SK-N-SH treated with all-trans-retinoic acid at 6 μM for 48 hours (cell line): ENCODE results near the gene GPX5.

Experiments
- ATAC-seq: fragments of 200-7000 bp; cut with Tn5 transposase; 3 replicates; pipeline ENCODE4 v1.9.1; 2020; ENCODE audit warnings: mild to moderate bottlenecking, moderate library complexity
- ARNTL ChIP-seq: fragments of 450-650 bp; formaldehyde crosslinking; IDR thresholded peaks from 2 replicates; pipeline ENCODE4 v1.5.0; 2020; ENCODE audit warnings: low read depth, mild to moderate bottlenecking, moderate library complexity, borderline replicate concordance
- BACH2 ChIP-seq: fragments of 250-450 bp; sonication (Bioruptor Pico); IDR thresholded peaks from 2 replicates; pipeline ENCODE4 v1.9.0; 2021; ENCODE audit warnings: mild to moderate bottlenecking, borderline replicate concordance
- ESRRG ChIP-seq: fragments of 250-450 bp; sonication (Bioruptor Pico); IDR thresholded peaks from 2 replicates; pipeline ENCODE4 v1.6.1; 2021; ENCODE audit warnings: mild to moderate bottlenecking
- GLIS3 ChIP-seq: fragments of 250-450 bp; sonication (Bioruptor Pico); IDR thresholded peaks from 2 replicates; pipeline ENCODE4 v1.5.0; 2020; ENCODE audit warnings: mild to moderate bottlenecking, moderate library complexity
- ISL1 ChIP-seq: fragments of 250-450 bp; sonication (Bioruptor Pico); IDR thresholded peaks from 2 replicates; pipeline ENCODE4 v2.1.2; 2022; ENCODE audit warnings: mild to moderate bottlenecking, moderate library complexity
- OSR1 ChIP-seq: fragments of 250-450 bp; sonication (Bioruptor Pico); IDR thresholded peaks from 2 replicates; pipeline ENCODE4 v1.8.0; 2022; ENCODE audit warnings: moderate library complexity, mild to moderate bottlenecking, inconsistent platforms
- PPARA ChIP-seq: fragments of 250-450 bp; sonication (Bioruptor Pico); IDR thresholded peaks from 2 replicates; pipeline ENCODE4 v1.5.0; 2020; ENCODE audit warnings: mild to moderate bottlenecking, borderline replicate concordance
- RARB ChIP-seq: fragments of 250-450 bp; sonication (Bioruptor Pico); IDR thresholded peaks from 2 replicates; pipeline ENCODE4 v1.8.0; 2021; ENCODE audit warnings: mild to moderate bottlenecking, moderate library complexity
- SNAI2 ChIP-seq: fragments of 250-450 bp; sonication (Bioruptor Pico); IDR thresholded peaks from 2 replicates; pipeline ENCODE4 v1.5.0; 2020; ENCODE audit warnings: mild to moderate bottlenecking, moderate library complexity
- TCF4 ChIP-seq: fragments of 250-450 bp; sonication (Bioruptor Pico); IDR thresholded peaks from 2 replicates; pipeline ENCODE4 v1.8.0; 2021; ENCODE audit warnings: mild to moderate bottlenecking, moderate library complexity, borderline replicate concordance
- TOX ChIP-seq: fragments of 250-450 bp; sonication (Bioruptor Pico); IDR thresholded peaks from 2 replicates; pipeline ENCODE4 v1.8.0; 2021; ENCODE audit warnings: mild to moderate bottlenecking, moderate library complexity, borderline replicate concordance
- ZC3H10 ChIP-seq: fragments of 250-450 bp; sonication (Bioruptor Pico); IDR thresholded peaks from 2 replicates; pipeline ENCODE4 v1.5.1; 2021; ENCODE audit warnings: mild to moderate bottlenecking, moderate library complexity
- ZFP3 ChIP-seq: fragments of 250-450 bp; sonication (Bioruptor Pico); IDR thresholded peaks from 2 replicates; pipeline ENCODE4 v1.5.0; 2020; ENCODE audit warnings: mild to moderate bottlenecking, moderate library complexity
- ZNF565 ChIP-seq: fragments of 450-650 bp; formaldehyde crosslinking; conservative IDR thresholded peaks from 2 replicates; pipeline ENCODE4 v1.5.0; 2020; ENCODE audit warnings: low read depth, mild to moderate bottlenecking, moderate library complexity
- ZNF70 ChIP-seq: fragments of 450-650 bp; formaldehyde crosslinking; IDR thresholded peaks from 2 replicates; pipeline ENCODE4 v1.5.0; 2020; ENCODE audit warnings: mild to moderate bottlenecking, moderate library complexity
- TF ChIP-seq, protein P1 (sequence below): fragments of 250-450 bp; sonication (Bioruptor Pico); IDR thresholded peaks from 2 replicates; pipeline ENCODE4 v1.5.1; 2021; ENCODE audit warnings: mild to moderate bottlenecking, moderate library complexity
- TF ChIP-seq, protein P2 (sequence below): fragments of 250-450 bp; sonication (Bioruptor Pico); IDR thresholded peaks from 2 replicates; pipeline ENCODE4 v1.8.0; 2020; ENCODE audit warnings: mild to moderate bottlenecking, moderate library complexity, borderline replicate concordance
- TF ChIP-seq, protein P3 (sequence below): fragments of 250-450 bp; sonication (Bioruptor Pico); IDR thresholded peaks from 2 replicates; pipeline ENCODE4 v1.5.0; 2020; ENCODE audit warnings: mild to moderate bottlenecking, moderate library complexity
- TF ChIP-seq, protein P4 (sequence below): fragments of 250-450 bp; sonication (Bioruptor Pico); IDR thresholded peaks from 2 replicates; pipeline ENCODE4 v1.5.1; 2020; ENCODE audit warnings: low read depth, mild to moderate bottlenecking, moderate library complexity
- TF ChIP-seq, protein P5 (sequence below): fragments of 250-450 bp; sonication (Bioruptor Pico); IDR thresholded peaks from 2 replicates; pipeline ENCODE4 v1.8.0; 2021; ENCODE audit warnings: low read depth, mild to moderate bottlenecking, moderate library complexity, borderline replicate concordance

The GPX5 gene

DNA sequence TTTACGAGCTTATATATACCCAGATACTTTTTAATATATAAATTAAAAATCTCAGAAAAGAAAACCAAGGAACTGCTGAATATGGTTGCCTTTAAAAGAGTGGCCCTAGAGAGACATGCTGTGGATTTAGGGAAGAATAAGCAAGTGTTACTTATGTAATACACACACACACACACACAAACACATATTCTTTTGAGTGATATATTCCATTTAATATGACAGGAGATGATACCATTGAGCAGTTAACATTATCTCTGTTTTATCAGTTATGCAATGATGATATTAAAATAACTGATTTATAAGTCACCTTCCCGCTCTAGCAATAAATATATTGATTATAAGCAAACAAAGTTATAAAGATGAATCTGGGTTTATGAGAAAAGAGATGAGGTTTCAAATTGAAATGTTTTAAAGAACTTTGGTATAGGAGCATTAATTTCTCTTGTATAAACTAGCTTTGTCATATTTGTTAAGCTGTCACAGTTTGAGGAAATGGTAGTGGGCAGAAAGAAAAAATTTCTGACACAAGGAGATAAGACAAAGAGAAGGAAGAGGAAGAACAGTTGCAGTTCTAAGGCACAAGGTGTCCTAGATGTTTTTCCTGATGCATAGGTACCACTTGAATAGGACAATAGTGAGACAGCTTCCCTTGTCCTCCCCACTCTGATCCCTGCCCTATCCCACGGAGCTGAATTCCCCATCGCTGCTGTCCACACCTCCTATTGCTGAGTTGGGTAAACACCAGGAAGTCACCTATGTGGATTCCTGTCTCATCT, 26.4 kb downstream of the GPX5 start:
- TF ChIP-seq, protein P1, sequence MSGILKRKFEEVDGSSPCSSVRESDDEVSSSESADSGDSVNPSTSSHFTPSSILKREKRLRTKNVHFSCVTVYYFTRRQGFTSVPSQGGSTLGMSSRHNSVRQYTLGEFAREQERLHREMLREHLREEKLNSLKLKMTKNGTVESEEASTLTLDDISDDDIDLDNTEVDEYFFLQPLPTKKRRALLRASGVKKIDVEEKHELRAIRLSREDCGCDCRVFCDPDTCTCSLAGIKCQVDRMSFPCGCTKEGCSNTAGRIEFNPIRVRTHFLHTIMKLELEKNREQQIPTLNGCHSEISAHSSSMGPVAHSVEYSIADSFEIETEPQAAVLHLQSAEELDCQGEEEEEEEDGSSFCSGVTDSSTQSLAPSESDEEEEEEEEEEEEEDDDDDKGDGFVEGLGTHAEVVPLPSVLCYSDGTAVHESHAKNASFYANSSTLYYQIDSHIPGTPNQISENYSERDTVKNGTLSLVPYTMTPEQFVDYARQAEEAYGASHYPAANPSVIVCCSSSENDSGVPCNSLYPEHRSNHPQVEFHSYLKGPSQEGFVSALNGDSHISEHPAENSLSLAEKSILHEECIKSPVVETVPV: no peak
- TF ChIP-seq ESRRG: no peak
- no peak for TF ChIP-seq ZNF70 (CRISPR knock-in tag)
- TF ChIP-seq, protein P2, sequence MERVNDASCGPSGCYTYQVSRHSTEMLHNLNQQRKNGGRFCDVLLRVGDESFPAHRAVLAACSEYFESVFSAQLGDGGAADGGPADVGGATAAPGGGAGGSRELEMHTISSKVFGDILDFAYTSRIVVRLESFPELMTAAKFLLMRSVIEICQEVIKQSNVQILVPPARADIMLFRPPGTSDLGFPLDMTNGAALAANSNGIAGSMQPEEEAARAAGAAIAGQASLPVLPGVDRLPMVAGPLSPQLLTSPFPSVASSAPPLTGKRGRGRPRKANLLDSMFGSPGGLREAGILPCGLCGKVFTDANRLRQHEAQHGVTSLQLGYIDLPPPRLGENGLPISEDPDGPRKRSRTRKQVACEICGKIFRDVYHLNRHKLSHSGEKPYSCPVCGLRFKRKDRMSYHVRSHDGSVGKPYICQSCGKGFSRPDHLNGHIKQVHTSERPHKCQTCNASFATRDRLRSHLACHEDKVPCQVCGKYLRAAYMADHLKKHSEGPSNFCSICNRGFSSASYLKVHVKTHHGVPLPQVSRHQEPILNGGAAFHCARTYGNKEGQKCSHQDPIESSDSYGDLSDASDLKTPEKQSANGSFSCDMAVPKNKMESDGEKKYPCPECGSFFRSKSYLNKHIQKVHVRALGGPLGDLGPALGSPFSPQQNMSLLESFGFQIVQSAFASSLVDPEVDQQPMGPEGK (CRISPR knock-in tag): no peak
- TF ChIP-seq ARNTL: no peak
- no peak for TF ChIP-seq ZC3H10
- TF ChIP-seq PPARA (CRISPR knock-in tag): no peak
- TF ChIP-seq TCF4 (CRISPR knock-in tag): no peak
- TF ChIP-seq RARB (CRISPR knock-in tag): no peak
- no peak for TF ChIP-seq ISL1
- no peak for TF ChIP-seq ZFP3 (CRISPR knock-in tag)
- no peak for TF ChIP-seq OSR1 (CRISPR knock-in tag)
- TF ChIP-seq, protein P3, sequence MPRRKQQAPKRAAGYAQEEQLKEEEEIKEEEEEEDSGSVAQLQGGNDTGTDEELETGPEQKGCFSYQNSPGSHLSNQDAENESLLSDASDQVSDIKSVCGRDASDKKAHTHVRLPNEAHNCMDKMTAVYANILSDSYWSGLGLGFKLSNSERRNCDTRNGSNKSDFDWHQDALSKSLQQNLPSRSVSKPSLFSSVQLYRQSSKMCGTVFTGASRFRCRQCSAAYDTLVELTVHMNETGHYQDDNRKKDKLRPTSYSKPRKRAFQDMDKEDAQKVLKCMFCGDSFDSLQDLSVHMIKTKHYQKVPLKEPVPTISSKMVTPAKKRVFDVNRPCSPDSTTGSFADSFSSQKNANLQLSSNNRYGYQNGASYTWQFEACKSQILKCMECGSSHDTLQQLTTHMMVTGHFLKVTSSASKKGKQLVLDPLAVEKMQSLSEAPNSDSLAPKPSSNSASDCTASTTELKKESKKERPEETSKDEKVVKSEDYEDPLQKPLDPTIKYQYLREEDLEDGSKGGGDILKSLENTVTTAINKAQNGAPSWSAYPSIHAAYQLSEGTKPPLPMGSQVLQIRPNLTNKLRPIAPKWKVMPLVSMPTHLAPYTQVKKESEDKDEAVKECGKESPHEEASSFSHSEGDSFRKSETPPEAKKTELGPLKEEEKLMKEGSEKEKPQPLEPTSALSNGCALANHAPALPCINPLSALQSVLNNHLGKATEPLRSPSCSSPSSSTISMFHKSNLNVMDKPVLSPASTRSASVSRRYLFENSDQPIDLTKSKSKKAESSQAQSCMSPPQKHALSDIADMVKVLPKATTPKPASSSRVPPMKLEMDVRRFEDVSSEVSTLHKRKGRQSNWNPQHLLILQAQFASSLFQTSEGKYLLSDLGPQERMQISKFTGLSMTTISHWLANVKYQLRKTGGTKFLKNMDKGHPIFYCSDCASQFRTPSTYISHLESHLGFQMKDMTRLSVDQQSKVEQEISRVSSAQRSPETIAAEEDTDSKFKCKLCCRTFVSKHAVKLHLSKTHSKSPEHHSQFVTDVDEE (CRISPR knock-in tag): no peak
- TF ChIP-seq, protein P4, sequence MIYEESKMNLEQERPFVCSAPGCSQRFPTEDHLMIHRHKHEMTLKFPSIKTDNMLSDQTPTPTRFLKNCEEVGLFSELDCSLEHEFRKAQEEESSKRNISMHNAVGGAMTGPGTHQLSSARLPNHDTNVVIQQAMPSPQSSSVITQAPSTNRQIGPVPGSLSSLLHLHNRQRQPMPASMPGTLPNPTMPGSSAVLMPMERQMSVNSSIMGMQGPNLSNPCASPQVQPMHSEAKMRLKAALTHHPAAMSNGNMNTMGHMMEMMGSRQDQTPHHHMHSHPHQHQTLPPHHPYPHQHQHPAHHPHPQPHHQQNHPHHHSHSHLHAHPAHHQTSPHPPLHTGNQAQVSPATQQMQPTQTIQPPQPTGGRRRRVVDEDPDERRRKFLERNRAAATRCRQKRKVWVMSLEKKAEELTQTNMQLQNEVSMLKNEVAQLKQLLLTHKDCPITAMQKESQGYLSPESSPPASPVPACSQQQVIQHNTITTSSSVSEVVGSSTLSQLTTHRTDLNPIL (CRISPR knock-in tag): no peak
- TF ChIP-seq, protein P5, sequence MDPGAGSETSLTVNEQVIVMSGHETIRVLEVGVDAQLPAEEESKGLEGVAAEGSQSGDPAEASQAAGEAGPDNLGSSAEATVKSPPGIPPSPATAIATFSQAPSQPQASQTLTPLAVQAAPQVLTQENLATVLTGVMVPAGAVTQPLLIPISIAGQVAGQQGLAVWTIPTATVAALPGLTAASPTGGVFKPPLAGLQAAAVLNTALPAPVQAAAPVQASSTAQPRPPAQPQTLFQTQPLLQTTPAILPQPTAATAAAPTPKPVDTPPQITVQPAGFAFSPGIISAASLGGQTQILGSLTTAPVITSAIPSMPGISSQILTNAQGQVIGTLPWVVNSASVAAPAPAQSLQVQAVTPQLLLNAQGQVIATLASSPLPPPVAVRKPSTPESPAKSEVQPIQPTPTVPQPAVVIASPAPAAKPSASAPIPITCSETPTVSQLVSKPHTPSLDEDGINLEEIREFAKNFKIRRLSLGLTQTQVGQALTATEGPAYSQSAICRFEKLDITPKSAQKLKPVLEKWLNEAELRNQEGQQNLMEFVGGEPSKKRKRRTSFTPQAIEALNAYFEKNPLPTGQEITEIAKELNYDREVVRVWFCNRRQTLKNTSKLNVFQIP: no peak
- no peak for TF ChIP-seq TOX (CRISPR knock-in tag)
- TF ChIP-seq BACH2 (CRISPR knock-in tag): no peak
- ATAC-seq: no peak

DNA sequence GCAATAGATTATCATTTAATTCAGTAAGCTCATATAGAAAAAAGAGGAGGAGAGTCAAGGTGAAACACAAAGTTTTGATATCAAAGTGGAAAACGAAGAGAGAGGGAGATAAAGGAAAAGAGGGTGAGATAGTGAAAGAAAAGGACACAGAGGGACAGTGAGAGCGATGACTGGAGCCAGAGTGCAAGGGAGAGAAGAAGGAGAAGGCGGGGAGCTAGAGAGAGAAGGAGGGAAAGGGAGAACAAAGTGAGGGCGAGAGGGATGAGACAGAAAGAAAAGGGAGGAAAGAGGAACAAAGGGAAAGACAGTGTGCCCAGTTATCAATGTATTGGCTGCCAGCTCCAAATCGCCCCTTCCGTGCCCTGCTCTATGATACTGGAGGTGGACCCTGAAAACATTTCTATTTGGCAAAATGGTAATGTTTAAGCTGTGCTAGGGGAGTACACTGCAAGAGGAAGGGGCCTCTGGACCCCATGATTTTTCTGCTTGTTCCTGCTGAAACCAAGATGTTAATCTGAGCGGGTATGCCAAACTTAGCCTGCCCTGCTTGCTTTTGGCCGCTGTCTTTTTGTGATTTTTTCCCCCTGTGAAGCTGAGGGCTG, 27.8 kb downstream of the GPX5 start:
- TF ChIP-seq SNAI2 (CRISPR knock-in tag): no peak
- TF ChIP-seq TOX (CRISPR knock-in tag): no peak
- no peak for TF ChIP-seq RARB (CRISPR knock-in tag)
- TF ChIP-seq ISL1: no peak
- no peak for TF ChIP-seq TCF4 (CRISPR knock-in tag)
- TF ChIP-seq GLIS3: no peak
- TF ChIP-seq, protein P2 (CRISPR knock-in tag): no peak
- TF ChIP-seq ESRRG: no peak
- TF ChIP-seq, protein P5: no peak
- no peak for TF ChIP-seq PPARA (CRISPR knock-in tag)
- TF ChIP-seq ZNF565 (CRISPR knock-in tag): no peak

More for the DNA sequence above, 27.8 kb downstream of the GPX5 start:
- no peak for ATAC-seq
